ENCODE measurements around the gene LEKR1.

LEKR1 gene

DNA sequence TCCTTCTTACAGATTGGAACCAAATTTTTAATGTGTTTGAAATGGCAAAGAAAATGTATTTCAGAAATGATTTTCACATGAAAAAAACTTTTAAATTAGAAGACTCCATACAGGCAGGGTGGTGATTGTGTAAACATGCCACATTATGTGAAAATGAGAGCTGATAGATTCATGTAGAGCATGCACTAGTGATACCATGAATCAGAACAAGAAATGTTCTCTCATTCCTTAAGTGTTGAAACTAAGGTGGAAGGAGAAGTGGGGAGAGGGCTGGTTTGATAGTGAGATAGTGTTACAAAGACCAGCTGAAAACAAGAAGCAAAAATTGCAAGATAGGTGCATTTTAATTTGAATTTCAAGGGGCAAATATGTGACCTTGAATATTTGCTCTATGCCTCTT lies 233.5 kb downstream of the LEKR1 start:
- peak; percentile 76 for DNase-seq (ENCODE audit: low spot score)

- DNase-seq (ENCODE audit: low spot score), result no peak
Observed at GRCh38 chr3:157061265-157061664, 235.1 kb downstream of the LEKR1 start.

GRCh38 chr3:157063469-157063868 lies 237.3 kb downstream of the LEKR1 start:
- no peak for DNase-seq (ENCODE audit: low spot score)

GRCh38 chr3:157063926-157064325 lies 237.8 kb downstream of the LEKR1 start:
- no peak for DNase-seq (ENCODE audit: low spot score)

DNA sequence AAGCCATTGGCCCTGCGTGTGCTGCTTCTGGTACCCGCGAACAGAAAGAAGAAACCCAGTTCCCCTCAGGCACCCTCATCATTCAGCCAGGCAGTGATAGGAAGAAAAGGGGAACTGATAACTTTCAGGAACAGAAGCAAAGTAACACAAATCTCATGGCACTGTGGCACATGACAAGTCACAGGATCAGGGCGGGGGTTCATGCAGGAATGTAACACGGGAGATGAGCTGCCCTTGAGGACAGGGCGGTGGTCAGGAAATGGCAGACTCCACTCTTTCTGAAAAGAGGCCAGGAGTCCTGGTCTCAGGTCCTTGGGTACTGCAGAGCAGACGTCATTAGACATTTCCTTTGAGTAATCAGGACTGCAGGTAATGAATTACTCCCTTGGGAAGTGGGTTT lies 238.2 kb downstream of the LEKR1 start:
- no peak for DNase-seq (ENCODE audit: low spot score)

GRCh38 chr3:157065201-157065600 lies 239.0 kb downstream of the LEKR1 start:
- no peak for DNase-seq (ENCODE audit: low spot score)

- DNase-seq (ENCODE audit: low spot score), result no peak
Observed at GRCh38 chr3:157066335-157067098, 240.4 kb downstream of the LEKR1 start.

DNA sequence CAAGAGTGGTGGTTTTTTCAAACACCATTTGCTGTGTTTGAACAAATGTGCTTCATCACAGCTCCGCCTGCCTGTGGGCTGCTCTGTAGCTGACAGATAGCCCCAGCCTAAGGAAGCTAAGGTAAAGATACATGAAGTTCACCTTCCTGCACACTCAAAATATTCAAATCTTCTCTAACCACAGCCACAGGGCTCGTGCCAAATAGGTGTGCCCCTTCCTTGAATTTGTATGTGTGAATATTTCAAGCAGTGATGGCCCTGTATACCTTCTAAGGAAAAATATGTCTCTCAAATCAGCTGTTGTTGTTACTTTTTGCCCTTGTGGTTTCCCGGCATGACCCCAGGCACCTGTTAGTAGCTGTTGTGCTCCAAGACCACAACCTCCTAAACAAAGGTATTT lies 241.0 kb downstream of the LEKR1 start:
- DNase-seq (ENCODE audit: low spot score), result peak; percentile 19

- DNase-seq (ENCODE audit: low spot score), result no peak
Observed at GRCh38 chr3:157069406-157069805, 243.3 kb downstream of the LEKR1 start.

DNA sequence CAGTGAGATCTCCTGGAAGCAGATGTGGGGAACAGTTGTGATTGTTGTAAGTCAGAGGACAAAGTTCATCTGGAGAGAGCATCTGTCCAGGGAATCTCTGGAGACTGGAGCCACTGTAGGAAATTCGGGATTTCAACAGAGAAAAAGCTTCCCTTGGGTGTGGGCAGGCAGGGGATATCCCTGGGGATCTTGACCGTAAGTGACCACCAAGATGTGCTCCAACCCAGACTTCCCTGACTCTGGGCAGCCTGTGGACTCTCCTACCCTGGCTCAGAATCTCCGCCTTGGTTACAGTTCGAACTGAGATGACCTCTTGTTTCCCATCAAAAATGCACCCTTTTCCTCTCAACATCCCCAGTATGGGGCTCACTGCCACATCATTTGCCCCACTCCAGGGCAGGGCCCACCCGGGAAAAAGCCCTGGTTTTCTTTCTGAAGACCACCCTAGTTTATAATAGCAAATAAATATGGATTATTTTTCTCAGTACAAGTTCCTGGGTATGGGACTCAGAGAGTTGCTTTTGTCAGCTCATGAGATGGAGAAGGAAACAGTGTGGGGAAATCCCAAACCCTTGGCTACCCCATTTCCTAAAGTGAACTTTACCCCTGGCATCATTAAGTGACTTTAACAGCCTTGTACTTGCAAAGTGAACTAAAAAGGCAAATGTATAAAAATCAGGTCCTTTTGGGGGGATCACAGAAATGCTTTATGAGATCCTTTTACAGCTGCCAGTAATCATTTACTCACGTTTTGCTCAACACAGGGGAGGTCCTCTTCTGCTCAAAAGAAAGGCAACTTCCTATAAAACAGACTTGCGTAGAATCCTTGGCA lies 243.9 kb downstream of the LEKR1 start:
- DNase-seq (ENCODE audit: low spot score), result no peak

DNA sequence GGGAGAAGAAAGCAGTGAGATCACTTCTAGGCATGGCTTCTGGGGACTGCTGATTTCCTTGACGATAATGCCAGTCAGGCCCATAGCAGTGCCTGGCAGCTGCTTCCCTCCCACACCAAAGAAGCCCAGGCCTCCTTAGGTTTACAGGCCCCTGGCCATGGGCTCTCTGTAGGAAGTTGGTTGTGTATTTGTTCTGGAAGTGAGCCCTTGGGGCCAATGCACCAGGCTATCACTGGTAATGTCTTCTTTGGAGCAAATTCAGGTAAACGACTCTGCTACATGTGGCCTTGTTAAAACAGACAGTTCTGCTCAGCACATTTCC lies 244.5 kb downstream of the LEKR1 start:
- DNase-seq (ENCODE audit: low spot score), result no peak

DNA sequence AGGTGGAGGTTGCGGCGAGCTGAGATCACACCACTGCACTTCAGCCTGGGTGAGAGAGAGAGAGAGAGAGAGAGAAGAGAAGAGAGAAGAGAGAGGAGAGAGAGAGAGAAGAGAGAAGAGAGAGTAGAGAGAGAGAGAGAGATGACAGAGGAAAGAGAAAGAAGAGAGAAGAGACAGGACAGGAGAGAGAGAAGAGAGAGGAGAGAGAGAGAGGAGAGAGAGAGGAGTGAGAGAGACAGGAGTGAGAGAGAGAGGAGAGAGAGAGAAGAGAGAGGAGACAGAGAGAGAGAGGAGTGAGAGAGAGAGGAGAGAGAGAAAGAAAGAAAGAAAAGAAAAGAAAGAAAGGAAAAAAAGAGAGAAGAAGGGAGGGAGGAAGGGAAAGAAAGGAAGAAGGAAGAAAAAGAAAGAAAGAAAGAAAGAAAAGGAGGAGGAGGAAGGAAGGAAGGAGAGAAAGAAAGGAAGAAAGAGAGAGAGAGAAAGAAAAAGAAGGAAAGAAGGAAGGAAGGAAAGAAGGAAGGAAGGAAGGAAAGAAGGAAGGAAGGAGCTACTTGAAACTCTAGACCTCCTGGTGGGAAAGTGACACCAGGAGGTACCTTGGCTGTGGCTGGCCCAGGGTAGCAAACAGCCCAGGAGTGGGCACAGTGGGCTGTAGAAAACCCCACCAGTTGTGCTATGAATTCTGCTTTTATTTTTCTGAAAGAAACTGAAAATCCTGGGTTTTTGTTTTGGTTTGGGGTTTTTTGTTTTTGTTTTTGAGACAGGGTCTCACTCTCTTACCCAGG lies 245.8 kb downstream of the LEKR1 start:
- no peak for DNase-seq (ENCODE audit: low spot score)

DNA sequence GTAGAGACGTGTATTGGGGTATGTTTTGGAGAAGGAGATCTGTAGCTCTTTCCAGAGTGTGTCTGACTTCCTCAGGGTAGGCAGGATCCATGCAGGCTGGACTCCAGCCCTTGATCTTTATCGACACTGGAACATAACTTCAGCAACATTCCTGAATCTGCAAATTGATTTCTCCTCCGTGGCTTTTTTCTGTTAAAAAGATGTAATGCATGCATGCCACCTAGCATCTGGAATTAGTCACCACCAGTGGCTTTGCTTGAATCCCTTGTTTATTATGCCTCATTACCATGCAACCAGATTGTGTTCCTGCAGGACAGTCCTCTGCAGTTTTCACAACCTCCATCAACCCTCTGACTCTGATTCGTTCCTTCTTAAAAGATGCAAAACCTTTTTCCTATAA lies 247.7 kb downstream of the LEKR1 start:
- no peak for DNase-seq (ENCODE audit: low spot score)

DNA sequence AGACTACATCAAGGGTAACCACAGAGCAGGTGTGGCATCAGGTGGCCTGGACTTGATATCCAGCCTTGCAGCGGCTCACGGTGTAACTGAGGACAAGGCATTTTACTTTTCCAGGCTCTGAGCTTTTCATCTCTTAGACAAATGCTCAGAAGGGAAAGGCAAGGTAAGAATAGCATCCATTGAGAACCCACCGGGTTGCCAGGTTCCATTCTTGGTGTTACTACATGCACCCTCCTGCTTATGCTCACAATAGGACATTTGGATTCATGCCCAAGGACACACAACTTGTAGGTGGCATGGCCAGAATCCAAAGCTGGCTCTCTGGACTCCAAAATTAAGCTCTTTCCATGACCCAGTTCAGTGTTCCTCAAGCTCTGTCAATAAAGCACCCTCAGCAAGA lies 248.3 kb downstream of the LEKR1 start:
- DNase-seq (ENCODE audit: low spot score), result no peak

GRCh38 chr3:157074981-157075380 lies 248.8 kb downstream of the LEKR1 start:
- DNase-seq (ENCODE audit: low spot score), result no peak

DNA sequence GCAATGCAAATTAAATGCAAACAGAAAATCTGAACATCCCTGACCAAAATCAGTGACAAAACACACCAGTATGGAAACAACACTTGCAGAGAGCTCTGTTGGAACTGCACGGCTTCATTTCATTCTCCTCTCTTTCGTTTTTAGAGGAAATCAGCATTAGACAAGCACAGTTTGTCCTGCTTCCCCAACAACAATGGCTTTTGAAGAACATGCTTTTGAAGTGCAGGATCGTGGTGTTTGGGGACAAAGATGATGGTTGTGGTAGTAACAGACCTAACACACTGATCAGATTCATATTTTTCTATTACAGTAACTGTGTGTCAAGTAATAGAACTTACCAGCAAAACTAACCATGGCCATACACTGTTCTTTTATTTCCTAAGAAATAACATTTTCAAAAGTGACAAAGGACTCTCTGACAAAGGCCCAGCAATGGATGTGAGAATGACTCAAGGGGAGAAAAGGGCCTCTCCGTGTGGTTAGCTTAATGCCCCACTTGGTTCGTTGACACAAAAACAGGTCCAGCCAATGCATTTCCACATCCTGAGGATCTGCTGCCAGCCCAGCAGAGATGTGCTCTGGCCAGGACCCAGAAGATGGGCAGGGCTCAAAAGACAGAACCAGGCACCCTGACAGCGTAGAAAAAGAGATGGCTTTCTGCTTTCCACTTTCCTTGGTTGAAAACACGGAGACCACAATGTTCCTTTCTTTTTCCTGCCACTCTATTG lies 249.7 kb downstream of the LEKR1 start:
- peak; percentile 37 for DNase-seq (ENCODE audit: low spot score)

- no peak for DNase-seq (ENCODE audit: low spot score)
Observed at GRCh38 chr3:157077565-157077991, 251.4 kb downstream of the LEKR1 start.

DNA sequence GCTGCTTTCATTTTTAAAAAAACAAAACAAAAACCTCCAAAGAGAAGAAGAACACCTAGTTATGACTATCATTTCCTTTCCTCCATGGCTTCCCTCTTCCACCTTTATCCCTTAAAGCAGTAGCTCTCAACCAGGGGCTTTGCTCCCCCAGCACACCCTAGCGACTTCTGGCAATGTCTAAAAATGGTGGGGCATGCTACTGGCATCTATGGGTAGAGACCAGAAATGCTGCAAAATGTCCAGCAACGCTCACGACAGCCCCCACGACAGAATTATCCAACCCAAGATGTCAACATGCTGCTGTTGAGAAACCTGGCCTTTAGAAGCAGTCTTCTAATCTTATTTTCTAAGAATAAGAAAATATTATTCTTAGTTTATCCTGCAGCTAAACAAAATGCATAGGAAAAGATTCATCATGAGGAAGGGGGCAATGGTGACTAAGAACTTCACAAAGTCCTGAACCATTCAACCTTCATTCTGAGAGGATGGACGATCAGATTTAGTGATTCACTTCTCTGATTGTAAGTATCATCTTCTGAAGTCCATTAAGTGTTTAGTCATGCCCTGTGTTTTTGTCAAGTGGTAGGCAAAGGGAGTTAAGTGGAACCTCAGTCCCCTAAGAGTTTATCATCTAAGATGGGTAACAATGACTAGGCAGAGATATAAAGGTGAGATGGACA lies 252.1 kb downstream of the LEKR1 start:
- DNase-seq (ENCODE audit: low spot score), result no peak

DNA sequence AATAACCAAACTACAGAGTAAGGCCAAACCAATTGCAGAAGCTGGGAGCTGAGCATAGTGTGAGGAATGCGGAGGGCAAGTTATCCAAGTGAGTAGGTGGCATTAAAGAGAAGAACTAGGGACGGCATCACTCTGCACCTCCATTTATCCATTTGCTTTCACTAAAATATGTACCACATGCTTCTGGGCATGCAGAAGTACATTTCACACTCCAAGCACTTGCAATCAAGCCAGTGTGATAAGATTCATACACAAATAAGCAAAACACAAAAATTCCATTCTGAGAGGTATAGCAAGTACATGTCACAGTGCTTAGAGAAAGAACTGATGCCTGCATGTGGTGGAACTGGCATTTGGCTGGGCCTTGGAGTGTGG lies 252.6 kb downstream of the LEKR1 start:
- no peak for DNase-seq (ENCODE audit: low spot score)

DNA sequence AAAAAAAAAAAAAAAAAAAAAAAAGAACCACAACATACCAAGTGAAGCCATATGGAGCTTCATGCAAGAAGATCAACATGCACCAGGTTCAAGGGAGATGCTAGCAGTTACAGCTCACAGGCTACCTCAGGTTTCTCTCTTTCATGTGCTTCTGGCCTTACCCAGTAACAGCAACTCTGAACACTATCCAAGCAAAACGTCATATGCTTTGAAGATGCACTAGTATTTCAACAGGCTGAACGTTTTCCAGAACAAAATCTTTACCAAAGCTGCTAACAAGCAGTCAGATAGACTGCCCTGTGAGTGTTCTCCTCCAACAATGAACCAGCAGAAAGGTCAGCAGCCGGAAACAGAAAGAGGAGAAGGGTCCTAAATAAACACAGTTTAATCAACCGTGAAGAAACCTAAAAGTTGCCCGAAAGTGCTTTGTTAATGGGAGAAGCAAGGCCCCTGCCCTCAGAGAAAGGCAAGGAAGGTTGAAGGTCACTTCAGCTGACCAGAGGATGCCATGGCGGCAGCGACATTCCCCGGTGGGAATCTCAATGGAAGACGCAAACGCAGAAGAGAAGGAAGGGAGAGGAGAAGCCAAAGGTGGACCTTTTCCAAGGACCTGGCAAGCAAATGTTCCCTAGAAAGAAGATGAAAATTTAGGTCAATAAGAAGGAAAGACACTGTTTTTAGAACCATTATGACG lies 253.7 kb downstream of the LEKR1 start:
- no peak for DNase-seq (ENCODE audit: low spot score)

GRCh38 chr3:157081626-157082210 lies 255.6 kb downstream of the LEKR1 start:
- peak; percentile 89 for DNase-seq (ENCODE audit: low spot score)

All from activated CD4-positive, alpha-beta T cell treated with anti-CD3 and anti-CD28 coated beads, Interleukin-2, Interleukin-4, amounts not matched to agents 100 ng/mL and 50 ng/mL, durations not matched to agents 16 hours and 8 hours (primary cell).